GM12874 (cell line): ENCODE measurements around the gene CHCHD6.

Experiments
- CTCF ChIP-seq: IDR thresholded peaks from 2 replicates; pipeline ENCODE4 v1.5.1; 2011; ENCODE audit warnings: low read depth, mild to moderate bottlenecking, control low read depth, low read length, moderate library complexity; ENCODE audit not compliant: insufficient read depth

CHCHD6 gene

GRCh38 chr3:126659915-126660886 is 43.8 kb upstream of the CHCHD6 start:
- TF ChIP-seq CTCF: no peak

GRCh38 chr3:126661532-126662364 is 42.3 kb upstream of the CHCHD6 start:
- no peak for TF ChIP-seq CTCF

GRCh38 chr3:126663257-126663656 is 40.8 kb upstream of the CHCHD6 start:
- no peak for TF ChIP-seq CTCF

GRCh38 chr3:126663750-126664149 is 40.3 kb upstream of the CHCHD6 start:
- TF ChIP-seq CTCF: no peak

- no peak for TF ChIP-seq CTCF
These were observed 39.3 kb upstream of the CHCHD6 start for GRCh38 chr3:126664591-126665214.

- TF ChIP-seq CTCF: no peak
These were observed 38.7 kb upstream of the CHCHD6 start for GRCh38 chr3:126665221-126665936.
